Fibroblast of lung (primary cell): ENCODE data around the gene LRRC36. TPM values are rescaled to one million over a fixed set of nuclear protein-coding genes. Genes with fewer than 3 reads are reported as not detected.
A peak's percentile ranks its signal among the peaks of the same experiment; 100 is the strongest.

ENCODE experiments used
- DNase-seq, 2 donors: peaks; one replicate each; pipeline versions ENCODE4 v3.0.0 to v3.0.0-alpha.2; 2010; ENCODE audit warnings: low read depth in 2 of 2
- H2AFZ ChIP-seq: 2 replicates; pipeline ENCODE4 v1.5.1; 2012; ENCODE audit warnings: low read length, control low read depth, inconsistent platforms
- H3K27ac ChIP-seq: 2 replicates; pipeline ENCODE4 v1.5.1; 2011; ENCODE audit warnings: low read length, control low read depth; ENCODE audit not compliant: insufficient read depth
- H3K27me3 ChIP-seq: 2 replicates; pipeline ENCODE4 v1.5.1; 2011; ENCODE audit warnings: mild to moderate bottlenecking, low read length; ENCODE audit not compliant: control insufficient read depth, insufficient read depth
- H3K36me3 ChIP-seq: 2 replicates; pipeline ENCODE4 v1.5.1; 2011; ENCODE audit warnings: low read length; ENCODE audit not compliant: control insufficient read depth, insufficient read depth
- H3K4me1 ChIP-seq: 2 replicates; pipeline ENCODE4 v1.5.1; 2011; ENCODE audit warnings: low read length; ENCODE audit not compliant: control insufficient read depth, insufficient read depth; ENCODE audit errors: extremely low read depth
- H3K4me2 ChIP-seq: 2 replicates; pipeline ENCODE4 v1.5.1; 2011; ENCODE audit warnings: low read length, control low read depth; ENCODE audit not compliant: insufficient read depth; ENCODE audit errors: extremely low read depth
- H3K4me3 ChIP-seq, 4 experiments: fragments of 200-600 bp in 1 of 4; sonication (generic) in 1 of 4; replicated peaks in 1 of 4; 2 replicates each; pipeline ENCODE4 v1.5.1; 2011 to 2016; ENCODE audit warnings: low read length in 4 of 4, low read depth in 3 of 4, mild to moderate bottlenecking in 3 of 4, control low read depth in 2 of 4, inconsistent platforms in 1 of 4, mixed read lengths in 1 of 4; ENCODE audit not compliant: insufficient read depth in 1 of 4; ENCODE audit errors: control extremely low read depth in 1 of 4
- H3K79me2 ChIP-seq: 2 replicates; pipeline ENCODE4 v1.5.1; 2012; ENCODE audit warnings: mild to moderate bottlenecking, low read length, inconsistent platforms; ENCODE audit not compliant: control insufficient read depth, insufficient read depth
- H3K9ac ChIP-seq: 2 replicates; pipeline ENCODE4 v1.5.1; 2011; ENCODE audit warnings: mild to moderate bottlenecking, low read length, control low read depth; ENCODE audit not compliant: insufficient read depth
- H3K9me3 ChIP-seq: 2 replicates; pipeline ENCODE4 v1.5.1; 2012; ENCODE audit warnings: low read depth, low read length; ENCODE audit not compliant: control insufficient read depth, insufficient read depth
- H4K20me1 ChIP-seq: 2 replicates; pipeline ENCODE4 v1.5.1; 2011; ENCODE audit warnings: low read length; ENCODE audit not compliant: control insufficient read depth, insufficient read depth; ENCODE audit errors: extremely low read depth
- CTCF ChIP-seq, 2 donors: IDR thresholded peaks in 1 of 2; conservative IDR thresholded peaks in 1 of 2; 1 replicate in 1 of 2; 2 replicates in 1 of 2; pipeline ENCODE4 v1.5.1; 2011 to 2012; ENCODE audit warnings: low read length in 2 of 2, control low read depth in 1 of 2, inconsistent platforms in 1 of 2, low read depth in 1 of 2, mild to moderate bottlenecking in 1 of 2
- EZH2 ChIP-seq: IDR thresholded peaks from 2 replicates; pipeline ENCODE4 v1.5.1; 2012; ENCODE audit warnings: low read length, control low read depth, mild to moderate bottlenecking; ENCODE audit errors: missing control alignments
- polyA plus RNA-seq, 2 donors: library from polyadenylated mRNA; depleted of rRNA in 1 of 2; stranded (reverse) in 1 of 2; unstranded in 1 of 2; fragments of >200 nt; gene quantifications; 2 replicates each; pipeline ENCODE4 v1.2.1, GENCODE V29; 2011 to 2012; ENCODE audit warnings: missing spikeins in 1 of 2
- total RNA-seq: library from RNA; depleted of rRNA; stranded (reverse); fragments of >200 nt; gene quantifications from 2 replicates; pipeline ENCODE4 v1.2.1, GENCODE V29; 2014

The LRRC36 gene
- total and polyA plus RNA-seq, 2 donors (not counting 1 experiment from before 2014, with no cell fraction given): 0.06 to 0.66 TPM

- Histone ChIP-seq H3K9me3 (no peaks in the 10 kb centered on the region), H3K36me3 (no peaks in the 10 kb centered on the region), H3K4me2 (no peak overlapping the region), H3K4me1 (no peaks in the 10 kb centered on the region), H3K4me3 (no peak overlapping the region), H3K79me2 (no peaks in the 10 kb centered on the region), H2AFZ (no peak overlapping the region), H3K27me3 (peaks cover 34% of the 10 kb centered on the region), H3K9ac (no peak overlapping the region), H3K27ac (no peak overlapping the region), H4K20me1 (no peaks in the 10 kb centered on the region)
- TF ChIP-seq EZH2: peak; percentile 12
- no peak for TF ChIP-seq CTCF (conservative IDR thresholded peaks at IDR 0.05 in 1 of 2, IDR thresholded peaks at IDR 0.05 in 1 of 2; ENCODE audit: low read depth in 1 of 2, low read length in 2 of 2)
- DNase-seq: no peak
These were observed 99.4 kb downstream of the LRRC36 start for GRCh38 chr16:67426022-67426421.

- no peak overlapping the region for H3K4me2 ChIP-seq
- no peaks in the 10 kb centered on the region for H3K36me3 ChIP-seq
- H3K27me3 ChIP-seq: peaks cover 34% of the 10 kb centered on the region
- H3K9me3 ChIP-seq: no peaks in the 10 kb centered on the region
- H3K27ac ChIP-seq: no peak overlapping the region
- no peak for TF ChIP-seq EZH2
- no peak for TF ChIP-seq CTCF (conservative IDR thresholded peaks at IDR 0.05 in 1 of 2, IDR thresholded peaks at IDR 0.05 in 1 of 2; ENCODE audit: low read depth in 1 of 2, low read length in 2 of 2)
- no peak overlapping the region for H2AFZ ChIP-seq
- no peak overlapping the region for H3K4me3 ChIP-seq
- peaks cover 5% of the 10 kb centered on the region for H3K4me1 ChIP-seq
- no peak overlapping the region for H3K9ac ChIP-seq
- no peaks in the 10 kb centered on the region for H3K79me2 ChIP-seq
- no peak for DNase-seq
- H4K20me1 ChIP-seq: no peaks in the 10 kb centered on the region
These were observed 100.3 kb downstream of the LRRC36 start for GRCh38 chr16:67426950-67427349.

- TF ChIP-seq CTCF (conservative IDR thresholded peaks at IDR 0.05 in 1 of 2, IDR thresholded peaks at IDR 0.05 in 1 of 2; ENCODE audit: low read depth in 1 of 2, low read length in 2 of 2): peak; percentile 93 to 94
- TF ChIP-seq EZH2: no peak
These were observed 101.6 kb downstream of the LRRC36 start for GRCh38 chr16:67428146-67428731.

More at GRCh38 chr16:67428146-67428731, 101.6 kb downstream of the LRRC36 start:
- Histone ChIP-seq H3K4me1 (peaks cover 5% of the 10 kb centered on the region), H3K9ac (no peak overlapping the region), H4K20me1 (no peaks in the 10 kb centered on the region), H3K36me3 (no peaks in the 10 kb centered on the region), H2AFZ (no peak overlapping the region), H3K4me3 (no peak overlapping the region), H3K4me2 (no peak overlapping the region), H3K27ac (no peak overlapping the region), H3K27me3 (peaks cover 34% of the 10 kb centered on the region), H3K9me3 (no peaks in the 10 kb centered on the region), H3K79me2 (no peaks in the 10 kb centered on the region)
- DNase-seq: peak; percentile 27 to 60
